Measurements from ENCODE around the gene MAPK10.

The MAPK10 gene

DNA sequence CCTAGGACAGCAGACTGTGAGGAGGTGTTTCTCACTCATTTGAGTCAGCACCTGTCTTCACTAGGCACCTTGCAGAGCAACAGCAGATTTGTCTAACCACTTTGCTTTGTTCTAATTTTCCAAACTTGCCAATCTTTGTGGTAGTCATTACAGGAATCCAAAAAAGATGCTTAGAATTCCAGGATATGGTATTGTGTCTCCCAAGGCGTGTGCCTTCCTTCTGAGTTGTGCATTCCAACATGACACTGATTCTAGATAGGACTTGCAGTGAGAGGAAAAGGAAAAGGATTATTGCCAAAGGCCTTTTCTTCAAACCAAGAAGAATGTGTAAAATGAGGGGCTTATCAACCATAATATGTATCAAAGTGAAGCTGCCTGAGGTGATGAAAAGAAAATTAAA lies 126.2 kb downstream of the MAPK10 start:
- peak; percentile 73 for DNase-seq (ENCODE audit: low read depth)
- no peak for TF ChIP-seq CTCF (IDR thresholded peaks at IDR 0.05; ENCODE audit: insufficient read depth, low read depth, low read length, missing control alignments)
- no peak overlapping the region for H3K4me3 ChIP-seq (ENCODE audit: low read length)

DNA sequence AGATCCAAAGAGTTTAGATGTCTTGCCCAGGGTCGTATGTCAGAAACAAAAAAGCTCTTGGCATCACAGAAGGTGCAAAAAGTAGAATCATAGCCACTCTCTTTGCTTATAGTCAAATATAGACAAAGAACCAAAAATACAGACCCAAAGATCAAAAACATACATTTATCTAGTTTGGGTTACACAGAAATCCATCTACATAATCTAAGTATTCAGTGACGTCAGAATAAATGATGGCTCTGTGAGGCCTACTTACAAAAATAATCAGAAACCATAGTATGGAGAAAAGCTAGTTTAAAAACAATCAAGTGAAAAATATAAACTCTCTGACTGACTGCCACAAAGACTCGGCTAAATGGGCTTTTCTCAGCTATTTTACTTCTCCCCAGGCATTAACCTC lies 126.8 kb downstream of the MAPK10 start:
- no peak overlapping the region for H3K4me3 ChIP-seq (ENCODE audit: low read length)
- DNase-seq (ENCODE audit: low read depth) = no peak
- TF ChIP-seq CTCF (IDR thresholded peaks at IDR 0.05; ENCODE audit: insufficient read depth, low read depth, low read length, missing control alignments) = no peak

DNA sequence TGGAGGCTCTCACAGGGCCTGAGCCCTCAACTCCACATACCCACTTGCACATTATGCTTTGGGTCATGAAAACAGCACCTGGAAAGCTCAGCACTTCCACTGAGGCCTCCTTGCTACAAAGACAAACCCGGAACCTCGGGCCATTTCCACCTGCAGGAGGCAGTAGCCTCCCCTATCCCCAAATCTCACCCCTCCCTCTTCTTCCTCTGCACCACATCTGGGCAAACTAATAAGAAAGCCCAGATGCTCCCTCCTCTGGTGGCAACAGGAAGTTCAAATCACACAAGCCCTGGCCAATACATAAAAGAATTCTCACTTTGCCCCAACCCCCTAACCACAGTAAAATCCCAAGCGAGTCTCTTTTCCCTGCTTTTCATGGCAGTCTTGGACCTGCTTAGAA lies 136.4 kb downstream of the MAPK10 start:
- peak; percentile 72 for TF ChIP-seq CTCF (IDR thresholded peaks at IDR 0.05; ENCODE audit: insufficient read depth, low read depth, low read length, missing control alignments)

DNA sequence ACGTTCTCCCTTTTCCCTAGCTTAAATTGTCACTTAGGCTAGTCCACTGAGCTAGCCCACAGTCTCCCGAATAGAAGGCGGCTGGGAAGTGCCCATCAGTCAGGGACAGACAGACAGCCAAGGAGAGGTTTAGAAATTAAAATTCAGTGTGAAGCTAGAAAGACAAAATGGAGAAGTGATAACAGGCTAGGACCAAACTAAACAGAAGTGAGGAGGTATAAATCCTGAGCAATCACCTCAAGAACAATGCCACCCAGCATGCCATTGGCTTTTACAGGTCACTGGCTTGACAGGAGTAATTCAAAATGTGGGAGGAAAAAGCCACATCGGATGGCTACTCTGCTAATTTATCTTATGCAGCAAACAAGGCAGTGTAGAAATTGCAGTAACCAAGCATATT lies 138.9 kb downstream of the MAPK10 start:
- no peak for DNase-seq (ENCODE audit: low read depth)
- no peak for TF ChIP-seq CTCF (IDR thresholded peaks at IDR 0.05; ENCODE audit: insufficient read depth, low read depth, low read length, missing control alignments)
- no peak overlapping the region for H3K4me3 ChIP-seq (ENCODE audit: low read length)

More for the DNA sequence above, 136.4 kb downstream of the MAPK10 start:
- DNase-seq (ENCODE audit: low read depth) = peak; percentile 52
- H3K4me3 ChIP-seq (ENCODE audit: low read length) = no peak overlapping the region

DNA sequence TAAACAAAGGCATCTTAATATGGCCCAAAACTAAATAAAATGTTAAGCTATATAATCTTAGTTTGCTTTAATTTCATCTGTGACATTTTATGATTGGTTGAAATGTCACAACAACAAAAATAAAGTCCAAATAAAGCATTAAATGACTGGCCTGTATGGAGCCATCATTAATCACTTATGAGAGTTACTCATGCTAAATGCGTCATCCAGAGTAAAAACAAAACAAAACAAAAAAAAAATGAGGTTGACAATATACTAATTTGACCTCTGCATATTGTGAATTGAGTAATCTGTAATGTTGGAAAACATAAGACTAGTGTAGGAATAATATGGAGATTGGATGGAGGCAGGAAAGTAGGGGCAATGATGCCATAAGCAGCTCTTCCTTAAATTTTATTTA lies 139.7 kb downstream of the MAPK10 start:
- peak; percentile 83 for DNase-seq (ENCODE audit: low read depth)
- no peak for TF ChIP-seq CTCF (IDR thresholded peaks at IDR 0.05; ENCODE audit: insufficient read depth, low read depth, low read length, missing control alignments)
- no peak overlapping the region for H3K4me3 ChIP-seq (ENCODE audit: low read length)

DNA sequence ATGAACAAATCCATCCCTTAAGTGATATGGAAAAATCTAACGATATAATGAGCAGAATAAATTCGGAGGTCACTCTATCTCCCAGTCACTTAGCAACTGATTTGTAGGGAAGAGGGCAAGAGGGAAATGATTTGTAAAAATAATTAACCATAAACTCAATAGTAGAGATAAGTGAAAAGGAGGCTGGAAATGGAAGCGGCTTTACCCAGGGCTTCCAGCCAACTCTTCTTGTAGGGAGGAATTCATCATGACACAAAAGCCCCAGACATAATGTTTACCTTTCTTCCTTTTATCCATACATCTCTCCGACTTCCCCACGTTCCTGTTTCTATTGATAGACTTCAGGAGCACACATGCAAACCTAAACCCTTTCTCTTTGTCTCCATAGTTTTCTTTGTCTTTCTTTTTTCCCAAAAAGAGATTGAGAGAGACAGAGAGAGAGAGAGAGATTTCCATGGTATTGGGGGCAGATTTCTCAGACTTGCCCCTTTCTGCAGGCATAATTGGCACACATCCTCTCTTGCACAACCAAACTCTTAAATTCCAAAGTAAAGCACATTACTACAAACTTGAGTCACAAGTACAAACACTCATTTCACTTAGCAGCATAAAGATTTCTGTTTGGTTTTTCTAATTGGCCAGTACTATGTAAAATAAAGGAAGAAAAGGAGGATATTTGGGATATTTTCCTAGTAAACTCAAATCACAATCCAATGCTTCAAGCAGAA lies 140.9 kb downstream of the MAPK10 start:
- TF ChIP-seq CTCF (IDR thresholded peaks at IDR 0.05; ENCODE audit: insufficient read depth, low read depth, low read length, missing control alignments) = no peak
- DNase-seq (ENCODE audit: low read depth) = peak; percentile 75
- peak overlapping the region; percentile 13 for H3K4me3 ChIP-seq (ENCODE audit: low read length)

GRCh38 chr4:86203176-86203575 lies 156.7 kb downstream of the MAPK10 start:
- no peak for TF ChIP-seq CTCF (IDR thresholded peaks at IDR 0.05; ENCODE audit: insufficient read depth, low read depth, low read length, missing control alignments)
- DNase-seq (ENCODE audit: low read depth) = no peak

More at GRCh38 chr4:86203176-86203575, 156.7 kb downstream of the MAPK10 start:
- no peak overlapping the region for H3K4me3 ChIP-seq (ENCODE audit: low read length)
